Mucosa of rectum (tissue), 2 donors: ENCODE data around the gene ILF3.

Experiments
- H3K27ac ChIP-seq, 2 donors: one replicate each; pipeline ENCODE4 v1.7.0; 2013; ENCODE audit warnings: inconsistent platforms in 2 of 2, low read depth in 2 of 2, low read length in 2 of 2
- H3K27me3 ChIP-seq, 2 donors: one replicate each; pipeline ENCODE4 v1.7.0; 2013; ENCODE audit warnings: low read length in 2 of 2; ENCODE audit not compliant: control insufficient read depth in 2 of 2, insufficient read depth in 2 of 2
- H3K36me3 ChIP-seq, 2 donors: one replicate each; pipeline ENCODE4 v1.7.0; 2013; ENCODE audit warnings: low read length in 2 of 2; ENCODE audit not compliant: control insufficient read depth in 2 of 2, insufficient read depth in 2 of 2
- H3K4me1 ChIP-seq, 2 donors: one replicate each; pipeline ENCODE4 v1.7.0; 2013; ENCODE audit warnings: low read length in 2 of 2, mild to moderate bottlenecking in 1 of 2; ENCODE audit not compliant: control insufficient read depth in 2 of 2, insufficient read depth in 2 of 2
- H3K4me3 ChIP-seq, 2 donors: one replicate each; pipeline ENCODE4 v1.7.0; 2013; ENCODE audit warnings: low read length in 2 of 2
- H3K9ac ChIP-seq, 2 donors: one replicate each; pipeline ENCODE4 v1.7.0; 2013; ENCODE audit warnings: low read length in 2 of 2, low read depth in 1 of 2, mild to moderate bottlenecking in 1 of 2
- H3K9me3 ChIP-seq, 2 donors: one replicate each; pipeline ENCODE4 v1.7.0; 2013; ENCODE audit warnings: low read length in 2 of 2; ENCODE audit not compliant: control insufficient read depth in 2 of 2
- donor health status: healthy.
- donor health status: Normal muscosa, but diverticular disease.

The ILF3 gene

GRCh38 chr19:10692673-10693264 lies 38.6 kb downstream of the ILF3 start:
- no peak overlapping the region for H3K27ac ChIP-seq
- H3K36me3 ChIP-seq = peaks cover 38 to 43% of the 10 kb centered on the region in 2 donors
- no peak overlapping the region for H3K4me3 ChIP-seq
- no peak overlapping the region for H3K9ac ChIP-seq
- no peaks in the 10 kb centered on the region for H3K27me3 ChIP-seq
- H3K4me1 ChIP-seq = peaks cover 5 to 7% of the 10 kb centered on the region in 2 donors
- H3K9me3 ChIP-seq = no peaks in the 10 kb centered on the region

GRCh38 chr19:10694706-10695307 lies 40.7 kb downstream of the ILF3 start:
- Histone ChIP-seq H3K9ac (no peak overlapping the region), H3K27me3 (no peaks in the 10 kb centered on the region), H3K9me3 (no peaks in the 10 kb centered on the region), H3K4me3 (no peak overlapping the region), H3K27ac (no peak overlapping the region), H3K36me3 (peaks cover 25% of the 10 kb centered on the region in 2 donors), H3K4me1 (peaks cover 5 to 7% of the 10 kb centered on the region in 2 donors)

GRCh38 chr19:10695401-10696398 lies 41.6 kb downstream of the ILF3 start:
- H3K4me1 ChIP-seq = peaks cover 5 to 7% of the 10 kb centered on the region in 2 donors
- H3K27me3 ChIP-seq = no peaks in the 10 kb centered on the region
- no peak overlapping the region for H3K9ac ChIP-seq
- no peaks in the 10 kb centered on the region for H3K9me3 ChIP-seq
- no peak overlapping the region for H3K27ac ChIP-seq
- peaks cover 18% of the 10 kb centered on the region in 2 donors for H3K36me3 ChIP-seq
- peak overlapping the region in 1 of 2 donors; percentile 44 for H3K4me3 ChIP-seq

- Histone ChIP-seq H3K4me3 (no peak overlapping the region), H3K9me3 (no peaks in the 10 kb centered on the region), H3K27me3 (no peaks in the 10 kb centered on the region), H3K9ac (no peak overlapping the region), H3K4me1 (peaks cover 10 to 17% of the 10 kb centered on the region in 2 donors), H3K36me3 (no peaks in the 10 kb centered on the region), H3K27ac (no peak overlapping the region)
Measured at GRCh38 chr19:10699650-10700335, 45.6 kb downstream of the ILF3 start.

- Histone ChIP-seq H3K9ac (peak overlapping the region; percentile 73 to 81), H3K4me1 (peaks cover 5 to 10% of the 10 kb centered on the region in 2 donors), H3K9me3 (no peaks in the 10 kb centered on the region), H3K36me3 (peaks cover 0 to 2% of the 10 kb centered on the region in 2 donors), H3K4me3 (peak overlapping the region; percentile 91 to 92), H3K27me3 (no peaks in the 10 kb centered on the region), H3K27ac (peak overlapping the region in 1 of 2 donors; percentile 63)
Measured at GRCh38 chr19:10701955-10702525, 47.9 kb downstream of the ILF3 start.

- Histone ChIP-seq H3K36me3 (peaks cover 0 to 2% of the 10 kb centered on the region in 2 donors), H3K4me3 (no peak overlapping the region), H3K27ac (no peak overlapping the region), H3K4me1 (peaks cover 4% of the 10 kb centered on the region in 2 donors), H3K9ac (no peak overlapping the region), H3K27me3 (no peaks in the 10 kb centered on the region), H3K9me3 (no peaks in the 10 kb centered on the region)
Measured at GRCh38 chr19:10706990-10707389, 52.8 kb downstream of the ILF3 start.

GRCh38 chr19:10707440-10707839 lies 53.3 kb downstream of the ILF3 start:
- Histone ChIP-seq H3K27ac (no peak overlapping the region), H3K36me3 (peaks cover 0 to 2% of the 10 kb centered on the region in 2 donors), H3K4me3 (no peak overlapping the region), H3K27me3 (no peaks in the 10 kb centered on the region), H3K4me1 (peaks cover 0 to 8% of the 10 kb centered on the region in 2 donors), H3K9ac (no peak overlapping the region), H3K9me3 (no peaks in the 10 kb centered on the region)

GRCh38 chr19:10708291-10708690 lies 54.1 kb downstream of the ILF3 start:
- peaks cover 0 to 8% of the 10 kb centered on the region in 2 donors for H3K36me3 ChIP-seq
- no peak overlapping the region for H3K27ac ChIP-seq
- no peaks in the 10 kb centered on the region for H3K27me3 ChIP-seq

GRCh38 chr19:10712045-10712444 lies 57.9 kb downstream of the ILF3 start:
- Histone ChIP-seq H3K4me3 (peak overlapping the region; percentile 41 to 64), H3K27me3 (no peaks in the 10 kb centered on the region), H3K4me1 (peaks cover 5 to 22% of the 10 kb centered on the region in 2 donors), H3K9ac (peak overlapping the region; percentile 60 to 80), H3K9me3 (no peaks in the 10 kb centered on the region), H3K36me3 (peaks cover 0 to 6% of the 10 kb centered on the region in 2 donors), H3K27ac (peak overlapping the region; percentile 97)

More at GRCh38 chr19:10708291-10708690, 54.1 kb downstream of the ILF3 start:
- H3K9me3 ChIP-seq = no peaks in the 10 kb centered on the region
- H3K4me1 ChIP-seq = peaks cover 0 to 15% of the 10 kb centered on the region in 2 donors
- H3K4me3 ChIP-seq = no peak overlapping the region
- no peak overlapping the region for H3K9ac ChIP-seq
